HT1080 (cell line): ENCODE results near the gene MLANA. TPM values are rescaled to one million over a fixed set of nuclear protein-coding genes. Genes with fewer than 3 reads are reported as not detected.
"Not testable (repeated sequence)": the region's sequence is repeated elsewhere in the genome, so short reads cannot be mapped to it uniquely, and the experiment has no call there.

Source experiments
- DNase-seq: peaks from one replicate; pipeline ENCODE4 v3.0.0-alpha.2; 2015; ENCODE audit warnings: low read depth
- total RNA-seq: library from RNA; depleted of rRNA; stranded (reverse); fragments of >200 nt; shearing (Covaris generic); gene quantifications from 2 replicates; pipeline ENCODE4 v1.2.3, GENCODE V29; 2014

The MLANA gene
- total RNA-seq, 1 experiment from 2014 or later: 0.11 TPM

DNA sequence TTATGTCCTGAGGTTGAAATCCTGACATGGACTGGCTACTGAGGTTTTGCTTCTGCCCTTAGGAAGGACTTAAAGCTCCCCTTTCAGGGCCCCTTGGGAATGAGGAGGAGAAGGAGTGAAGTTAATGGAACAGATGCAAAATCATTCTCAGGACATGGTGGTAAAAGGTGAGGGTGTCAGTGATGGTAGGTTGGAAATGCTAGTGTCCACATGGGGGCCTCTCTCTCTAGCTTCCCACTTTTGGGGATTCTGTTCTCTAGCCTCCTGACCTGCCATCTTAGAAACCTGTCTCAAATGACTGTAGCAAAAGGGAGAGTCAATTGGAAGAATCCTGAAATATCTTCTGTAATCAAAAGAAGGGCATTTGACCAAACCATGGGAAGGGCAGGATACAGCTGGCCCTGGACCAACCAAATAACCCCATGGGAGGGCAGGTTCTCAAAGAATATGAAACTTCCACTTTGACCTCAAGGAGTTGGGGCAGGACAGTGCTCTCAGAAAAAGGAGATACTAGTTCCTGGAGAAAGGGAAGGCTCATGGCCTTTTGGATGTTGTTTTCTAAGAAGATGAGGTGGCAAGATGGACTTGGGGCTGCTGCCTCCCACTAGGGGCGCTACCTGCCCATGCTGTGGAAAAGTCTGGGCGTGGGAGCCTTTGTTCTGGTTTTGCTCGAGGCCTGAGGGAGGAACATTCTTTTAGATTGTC is 21.2 kb upstream of the MLANA start:
- DNase-seq: peak; percentile 43

GRCh38 chr9:5870020-5870339 is 20.7 kb upstream of the MLANA start:
- no peak for DNase-seq

GRCh38 chr9:5870691-5871090 is 20.0 kb upstream of the MLANA start:
- no peak for DNase-seq

DNA sequence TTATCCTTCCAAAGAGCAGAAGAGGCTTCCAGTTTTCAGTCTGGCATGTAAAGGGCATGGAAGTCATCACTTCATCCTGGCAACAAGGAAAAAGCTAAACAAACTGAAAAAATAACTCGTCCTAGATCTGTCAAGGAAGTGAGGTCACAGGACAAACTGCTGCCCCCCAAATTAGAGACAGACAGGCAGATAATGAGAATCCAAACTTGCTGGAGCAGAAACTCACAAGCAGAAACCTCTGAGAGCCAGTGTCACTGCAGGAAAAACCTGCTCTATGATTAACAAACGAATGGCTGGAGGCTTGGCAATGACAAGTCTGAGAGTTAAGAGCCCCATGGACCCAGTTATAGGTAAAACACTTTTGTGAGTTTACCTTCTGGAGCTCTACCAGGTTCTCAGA is 18.9 kb upstream of the MLANA start:
- no peak for DNase-seq

DNA sequence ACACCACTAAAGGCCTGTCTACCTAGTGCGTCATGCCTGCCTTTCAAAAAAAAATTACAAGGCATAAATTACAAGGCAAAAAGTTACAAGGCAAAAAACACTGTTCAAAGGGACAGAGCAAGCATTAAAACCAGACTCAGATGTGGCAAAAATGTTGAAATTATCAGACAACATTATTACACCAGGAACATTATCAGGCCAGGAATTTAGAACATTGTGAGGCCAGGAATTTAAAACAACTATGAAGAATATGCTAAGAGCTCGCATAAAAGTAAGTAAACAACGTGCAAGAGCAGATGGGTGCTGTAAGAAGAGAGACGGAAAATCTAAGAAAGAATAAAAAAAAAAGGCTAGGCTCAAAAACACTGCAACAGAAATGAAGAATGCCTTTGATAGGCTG is 18.2 kb upstream of the MLANA start:
- no peak for DNase-seq

DNA sequence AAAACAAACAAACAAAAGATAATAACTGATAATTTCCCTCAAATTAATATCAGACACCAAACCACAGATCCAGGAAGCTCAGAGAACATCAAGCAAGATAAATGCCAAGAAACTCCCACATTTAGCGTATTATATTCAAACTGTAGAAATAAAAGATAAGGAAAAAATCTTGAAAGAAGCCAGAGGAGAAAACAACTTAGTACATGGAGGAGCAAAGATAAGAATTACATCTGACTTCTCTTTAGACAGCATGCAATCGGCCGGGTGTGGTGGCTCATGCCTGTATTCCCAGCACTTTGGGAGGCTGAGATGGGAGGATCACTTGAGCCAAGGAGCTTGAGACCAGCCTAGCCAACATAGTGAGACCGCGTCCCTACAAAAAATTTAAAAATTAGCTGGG is 17.2 kb upstream of the MLANA start:
- DNase-seq: no peak

GRCh38 chr9:5874048-5874447 is 16.6 kb upstream of the MLANA start:
- no peak for DNase-seq

- DNase-seq: no peak
These were observed 14.7 kb upstream of the MLANA start for GRCh38 chr9:5876026-5876425.

DNA sequence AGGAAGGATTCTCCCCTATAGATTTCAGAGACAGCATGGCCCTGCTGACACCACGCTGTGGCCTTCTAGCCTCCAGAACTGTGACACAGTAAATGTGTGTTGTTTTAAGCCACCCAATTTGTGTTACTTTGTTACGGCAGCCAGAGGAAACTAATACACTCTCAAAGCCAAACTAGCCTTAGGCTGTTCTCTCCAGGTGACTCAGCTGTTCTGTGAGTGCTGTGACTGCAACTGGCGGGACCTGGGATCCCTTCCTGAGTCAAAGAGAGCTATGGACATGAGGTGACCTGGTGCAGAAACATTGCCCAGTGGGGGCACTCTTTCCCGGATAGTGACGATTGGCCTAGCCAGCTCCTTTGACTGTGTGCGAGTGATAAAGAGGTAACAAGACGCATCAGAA is 14.0 kb upstream of the MLANA start:
- DNase-seq: peak; percentile 23

DNA sequence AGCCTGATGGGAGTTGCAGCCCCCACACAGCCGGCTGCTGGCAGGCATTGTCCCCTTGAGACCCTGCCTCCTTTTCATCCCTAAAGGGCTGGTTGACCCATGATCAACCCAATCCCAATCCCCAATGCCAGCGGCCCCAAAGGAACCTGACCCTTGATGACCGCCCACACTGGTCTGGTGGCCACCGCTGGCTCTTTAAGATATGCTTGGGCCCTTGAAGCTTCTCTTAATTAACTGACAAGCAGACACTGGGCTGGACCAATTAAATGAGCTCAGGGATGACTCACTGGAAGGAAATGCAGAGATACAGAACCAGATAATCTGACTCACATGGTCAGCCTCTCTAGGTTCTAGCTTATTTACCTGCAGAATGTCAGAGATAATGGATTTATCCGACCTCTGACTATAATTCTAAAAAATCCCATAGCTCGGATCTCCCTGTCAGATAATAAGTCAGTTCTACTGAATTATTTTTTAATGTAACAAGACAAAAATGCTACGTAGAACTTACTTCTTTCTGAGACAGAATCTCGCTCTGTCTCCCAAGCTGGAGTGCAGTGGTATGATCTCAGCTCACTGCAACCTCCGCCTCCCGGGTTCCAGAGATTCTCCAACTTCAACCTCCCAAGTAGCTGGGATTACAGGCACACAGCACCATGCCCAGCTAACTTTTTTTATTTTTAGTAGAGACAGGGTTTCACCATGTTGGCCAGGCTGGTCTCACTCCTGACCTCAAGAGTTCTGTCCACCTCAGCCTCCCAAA is 11.1 kb upstream of the MLANA start:
- peak; percentile 87 for DNase-seq

- not testable (repeated sequence) for DNase-seq
These were observed 8.3 kb upstream of the MLANA start for GRCh38 chr9:5882244-5883012.

- no peak for DNase-seq
These were observed 6.5 kb upstream of the MLANA start for GRCh38 chr9:5884191-5884590.

DNA sequence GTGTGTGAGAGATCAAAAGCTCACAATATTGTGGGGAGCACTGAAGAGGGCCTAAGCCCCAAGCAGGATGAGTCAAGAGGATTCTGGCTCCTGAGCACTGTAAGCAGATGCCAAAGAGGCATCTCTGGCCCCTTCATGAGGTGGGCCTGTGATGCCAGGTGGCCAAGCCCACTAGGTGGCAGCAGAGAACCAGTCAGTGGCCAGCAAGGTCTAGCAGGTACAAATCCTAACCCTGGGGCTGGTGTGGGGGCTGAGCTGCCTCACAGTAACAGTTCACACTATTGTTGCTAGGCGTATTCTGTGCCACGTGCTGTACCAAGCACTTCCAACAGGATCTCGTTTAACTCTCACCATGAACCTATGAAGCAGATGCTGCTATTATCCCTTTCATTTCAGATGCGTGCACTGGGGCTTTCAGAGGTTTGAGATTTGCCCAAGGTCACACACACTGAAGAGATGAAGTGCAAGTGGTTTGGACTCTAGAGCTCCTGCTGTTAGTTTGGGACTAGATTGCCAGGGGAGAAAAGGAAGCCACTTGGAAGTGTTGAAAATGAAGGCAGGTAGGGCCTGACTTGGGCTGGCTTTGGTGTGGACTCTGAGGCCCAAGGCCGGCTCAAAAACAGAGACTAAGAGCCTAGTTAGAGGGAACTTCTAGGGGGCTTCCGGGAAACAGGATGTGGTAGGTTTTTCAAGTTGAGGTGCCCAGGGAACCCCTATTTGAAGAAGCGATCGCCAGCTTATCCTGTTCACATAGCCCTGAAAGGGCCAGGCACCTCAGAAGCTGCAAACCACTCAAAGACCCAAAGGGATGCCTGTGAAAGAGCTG is 4.4 kb upstream of the MLANA start:
- DNase-seq: peak; percentile 73

DNA sequence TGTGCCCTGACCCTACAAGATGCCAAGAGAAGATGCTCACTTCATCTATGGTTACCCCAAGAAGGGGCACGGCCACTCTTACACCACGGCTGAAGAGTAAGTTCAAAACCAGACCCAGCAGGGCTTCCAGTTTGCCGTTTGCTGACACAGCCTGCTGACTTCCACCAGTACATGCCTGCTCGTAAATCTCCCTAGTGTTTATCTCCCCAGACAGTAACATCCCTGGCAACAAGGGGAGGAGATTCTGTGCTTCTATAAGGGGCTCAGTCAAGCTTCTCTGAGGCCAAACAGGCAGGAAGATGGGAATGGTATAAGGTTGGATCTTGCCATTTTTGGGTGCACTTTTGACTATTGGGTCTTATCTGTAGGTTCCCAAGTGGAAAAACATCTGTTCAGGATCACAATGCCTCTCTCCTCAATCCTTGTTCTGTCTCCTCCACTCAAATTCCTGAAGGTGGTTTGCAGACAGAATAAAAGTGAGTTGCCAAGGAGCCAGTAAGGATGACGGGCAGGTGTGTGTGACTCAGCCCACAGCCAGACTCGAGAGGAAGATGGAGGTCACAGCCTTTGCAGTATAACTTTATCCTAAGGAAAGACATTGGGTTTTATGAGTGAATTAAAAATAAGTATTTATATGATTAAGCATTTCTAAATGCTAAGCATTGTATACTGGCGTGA is 1.9 kb downstream of the MLANA start:
- no peak for DNase-seq

DNA sequence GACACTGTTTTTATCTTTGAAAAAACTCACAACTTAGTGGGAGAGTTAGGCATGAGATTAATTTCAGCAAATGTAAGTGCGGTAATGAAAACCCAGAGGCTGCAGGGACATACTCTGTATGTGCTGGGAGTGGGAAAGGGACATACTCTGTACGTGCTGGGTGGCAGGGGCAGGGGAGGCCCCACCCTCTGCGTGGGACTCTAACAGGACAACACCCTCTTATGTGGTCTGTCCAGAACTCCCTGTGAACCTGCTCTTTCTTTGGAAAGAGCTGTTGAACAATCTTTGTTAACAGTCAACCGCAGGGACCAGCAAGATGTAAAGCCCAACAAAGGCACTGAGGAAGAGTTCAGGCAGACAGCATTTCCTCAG is 2.4 kb downstream of the MLANA start:
- DNase-seq: no peak

- DNase-seq: no peak
These were observed 3.0 kb downstream of the MLANA start for GRCh38 chr9:5893591-5894236.

GRCh38 chr9:5894237-5894959 is 3.7 kb downstream of the MLANA start:
- DNase-seq: no peak

- DNase-seq: no peak
These were observed 5.1 kb downstream of the MLANA start for GRCh38 chr9:5895782-5896181.

- DNase-seq: no peak
These were observed 6.2 kb downstream of the MLANA start for GRCh38 chr9:5896863-5897262.

GRCh38 chr9:5897851-5898250 is 7.2 kb downstream of the MLANA start:
- DNase-seq: peak; percentile 79
